Kidney (tissue), 14 donors: Measurements from ENCODE around the gene SCFD2. TPM values are rescaled to one million over a fixed set of nuclear protein-coding genes. Genes with fewer than 3 reads are reported as not detected.
A peak's percentile ranks its signal among the peaks of the same experiment; 100 is the strongest.

Source experiments
- DNase-seq, 5 donors: peaks; one replicate each; pipeline ENCODE4 v3.0.0-alpha.2; 2013 to 2020
- FAIRE-seq: peaks from 2 replicates; lab custom pipeline; 2012; peaks lifted over from hg19 to GRCh38; lab: Jason Lieb, UNC
- H3K27ac ChIP-seq, 2 donors: one replicate each; pipeline ENCODE4 v1.7.0; 2013; ENCODE audit warnings: low read depth in 2 of 2, low read length in 2 of 2, inconsistent platforms in 1 of 2
- H3K27me3 ChIP-seq: one replicate; pipeline ENCODE4 v1.7.1; 2013; ENCODE audit warnings: low read length, inconsistent platforms; ENCODE audit not compliant: control insufficient read depth, insufficient read depth
- H3K36me3 ChIP-seq, 3 donors: one replicate each; pipeline versions ENCODE4 v1.7.0 to v1.7.1; 2013; ENCODE audit warnings: low read length in 3 of 3, control low read depth in 1 of 3, inconsistent platforms in 1 of 3; ENCODE audit not compliant: insufficient read depth in 3 of 3, control insufficient read depth in 2 of 3
- H3K4me1 ChIP-seq, 3 donors: one replicate each; pipeline versions ENCODE4 v1.7.0 to v1.7.1; 2013; ENCODE audit warnings: low read length in 3 of 3, inconsistent platforms in 1 of 3, low read depth in 1 of 3; ENCODE audit not compliant: control insufficient read depth in 2 of 3, insufficient read depth in 2 of 3
- H3K4me3 ChIP-seq, 3 donors: one replicate each; pipeline versions ENCODE4 v1.7.0 to v1.8.1; 2013; ENCODE audit warnings: low read length in 3 of 3, control low read depth in 1 of 3, inconsistent platforms in 1 of 3
- H3K9ac ChIP-seq, 3 donors: one replicate each; pipeline versions ENCODE4 v1.7.0 to v1.7.1; 2013; ENCODE audit warnings: low read length in 3 of 3, control low read depth in 1 of 3, inconsistent platforms in 1 of 3
- H3K9me3 ChIP-seq, 3 donors: one replicate each; pipeline versions ENCODE4 v1.7.0 to v1.7.1; 2013; ENCODE audit warnings: low read length in 3 of 3, control low read depth in 1 of 3, inconsistent platforms in 1 of 3; ENCODE audit not compliant: control insufficient read depth in 2 of 3, insufficient read depth in 1 of 3
- CTCF ChIP-seq: IDR thresholded peaks from 3 replicates; pipeline ENCODE4 v1.5.1; 2012; ENCODE audit warnings: mild to moderate bottlenecking, moderate library complexity, borderline replicate concordance; ENCODE audit not compliant: insufficient read depth; ENCODE audit errors: extremely low read depth
- intact Hi-C: fragments of 100-400 bp; cut with DNase I; formaldehyde crosslinking; loops from one replicate; pipeline ENCODE4 v1.11.1; 2022
- polyA plus RNA-seq: library from polyadenylated mRNA; stranded (reverse); fragments of 350-450 nt; fragmentation: Illumina TruSeq; extraction: RNeasy Lipid Tissue Mini Kit (QIAGEN cat#74804); gene quantifications from one replicate; pipeline ENCODE4 v1.2.3, GENCODE V29; 2014; ENCODE audit warnings: low read depth, low replicate concordance; ENCODE audit not compliant: insufficient read depth
- total RNA-seq: library from RNA; stranded (reverse); fragmentation: NEBNext Ultra II Directional; extraction: Animal tissue kit (Norgen Biotek cat#: 25700); gene quantifications from one replicate; pipeline ENCODE4 v1.2.1, GENCODE V29; 2021
- donor health status: control.
- donor health status: control.
- donor health status: control.
- donor health status: control.
- donor health status: control.
- donor health status: DM: yes; HTN: yes; CAD: no.
- donor health status: Normal renal cell carcinoma (clear cell type).

SCFD2 gene
- total and polyA plus RNA-seq, 2 donors from 2014 or later, result 6.1 to 20.8 TPM

GRCh38 chr4:53234669-53235068, 131.2 kb downstream of the SCFD2 start:
- Histone ChIP-seq H3K9me3 (no peaks in the 10 kb centered on the region), H3K9ac (no peak overlapping the region), H3K27me3 (no peaks in the 10 kb centered on the region), H3K4me1 (no peaks in the 10 kb centered on the region), H3K36me3 (no peaks in the 10 kb centered on the region), H3K4me3 (no peak overlapping the region), H3K27ac (no peak overlapping the region)
- no peak for TF ChIP-seq CTCF
- DNase-seq (no peak), FAIRE-seq (no peak)
- intact Hi-C loops, result no loop called here

GRCh38 chr4:53234111-53234510, 131.8 kb downstream of the SCFD2 start:
- Histone ChIP-seq H3K9me3 (no peaks in the 10 kb centered on the region), H3K27me3 (no peaks in the 10 kb centered on the region), H3K27ac (no peak overlapping the region), H3K4me1 (no peaks in the 10 kb centered on the region), H3K36me3 (no peaks in the 10 kb centered on the region), H3K4me3 (no peak overlapping the region), H3K9ac (no peak overlapping the region)
- no peak for TF ChIP-seq CTCF
- DNase-seq (no peak), FAIRE-seq (no peak)
- intact Hi-C loops, result no loop called here

- H3K9ac ChIP-seq, result no peak overlapping the region
- no peaks in the 10 kb centered on the region for H3K4me1 ChIP-seq
- no peaks in the 10 kb centered on the region for H3K36me3 ChIP-seq
- FAIRE-seq (no peak), DNase-seq (no peak)
- H3K9me3 ChIP-seq, result no peaks in the 10 kb centered on the region
- H3K4me3 ChIP-seq, result no peak overlapping the region
- no peak for TF ChIP-seq CTCF
- no peaks in the 10 kb centered on the region for H3K27me3 ChIP-seq
- intact Hi-C loops, result no loop called here
- no peak overlapping the region for H3K27ac ChIP-seq
These were observed 132.6 kb downstream of the SCFD2 start for GRCh38 chr4:53233114-53233795.

- no peak for TF ChIP-seq CTCF
- Histone ChIP-seq H3K27ac (no peak overlapping the region), H3K4me1 (no peaks in the 10 kb centered on the region), H3K9me3 (no peaks in the 10 kb centered on the region), H3K27me3 (no peaks in the 10 kb centered on the region), H3K9ac (no peak overlapping the region), H3K36me3 (no peaks in the 10 kb centered on the region), H3K4me3 (no peak overlapping the region)
- intact Hi-C loops, result no loop called here
- DNase-seq (peak in 1 of 5 donors; percentile 11), FAIRE-seq (no peak)
These were observed 133.5 kb downstream of the SCFD2 start for GRCh38 chr4:53232371-53232770.
